Measurements from ENCODE around the gene SERPINI2.

Gene SERPINI2

DNA sequence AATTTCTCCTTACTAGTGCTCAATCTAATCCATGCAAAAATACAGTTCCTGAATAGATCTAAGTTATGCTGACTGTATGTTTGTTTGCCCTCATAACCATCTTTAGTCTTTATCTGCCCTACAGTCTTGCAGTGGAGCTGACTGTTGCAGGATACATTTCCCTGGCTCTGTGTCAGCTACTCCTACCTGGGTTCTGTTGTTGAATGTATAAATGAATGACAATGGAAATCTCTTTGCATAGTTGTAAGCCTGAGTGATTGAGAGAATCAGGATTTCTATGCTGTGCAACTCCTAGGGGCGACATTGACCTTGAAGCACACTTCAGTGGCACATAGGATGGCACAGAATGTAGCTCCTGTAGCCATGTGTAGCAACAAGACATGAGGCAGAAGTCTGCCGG, 77.8 kb downstream of the SERPINI2 start:
- DNase-seq (ENCODE audit: low read depth), result no peak
- H3K4me3 ChIP-seq (ENCODE audit: control insufficient read depth, low read depth, low read length), result no peak overlapping the region
- TF ChIP-seq, protein P1, sequence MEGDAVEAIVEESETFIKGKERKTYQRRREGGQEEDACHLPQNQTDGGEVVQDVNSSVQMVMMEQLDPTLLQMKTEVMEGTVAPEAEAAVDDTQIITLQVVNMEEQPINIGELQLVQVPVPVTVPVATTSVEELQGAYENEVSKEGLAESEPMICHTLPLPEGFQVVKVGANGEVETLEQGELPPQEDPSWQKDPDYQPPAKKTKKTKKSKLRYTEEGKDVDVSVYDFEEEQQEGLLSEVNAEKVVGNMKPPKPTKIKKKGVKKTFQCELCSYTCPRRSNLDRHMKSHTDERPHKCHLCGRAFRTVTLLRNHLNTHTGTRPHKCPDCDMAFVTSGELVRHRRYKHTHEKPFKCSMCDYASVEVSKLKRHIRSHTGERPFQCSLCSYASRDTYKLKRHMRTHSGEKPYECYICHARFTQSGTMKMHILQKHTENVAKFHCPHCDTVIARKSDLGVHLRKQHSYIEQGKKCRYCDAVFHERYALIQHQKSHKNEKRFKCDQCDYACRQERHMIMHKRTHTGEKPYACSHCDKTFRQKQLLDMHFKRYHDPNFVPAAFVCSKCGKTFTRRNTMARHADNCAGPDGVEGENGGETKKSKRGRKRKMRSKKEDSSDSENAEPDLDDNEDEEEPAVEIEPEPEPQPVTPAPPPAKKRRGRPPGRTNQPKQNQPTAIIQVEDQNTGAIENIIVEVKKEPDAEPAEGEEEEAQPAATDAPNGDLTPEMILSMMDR (IDR thresholded peaks at IDR 0.05; ENCODE audit: control insufficient read depth, insufficient read depth, low read depth, low read length, missing control alignments), result no peak

DNA sequence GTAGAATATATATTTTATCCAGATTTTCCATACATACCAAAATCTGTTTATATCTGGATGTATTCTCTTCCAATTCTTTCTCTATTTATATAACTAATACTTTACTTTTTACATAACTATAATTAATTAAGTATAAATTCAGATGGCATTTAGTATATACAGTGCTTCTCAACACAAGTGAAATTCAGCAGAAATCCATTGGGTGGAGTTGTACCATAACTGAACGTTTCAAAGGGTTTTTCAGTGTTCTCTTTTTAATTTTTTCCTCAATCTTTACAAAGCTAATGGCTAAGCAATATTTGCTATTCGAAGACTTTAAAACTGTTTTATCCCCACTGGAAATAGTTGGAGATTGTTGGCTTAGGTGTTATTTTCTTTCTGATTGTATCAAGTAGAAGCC, 79.8 kb downstream of the SERPINI2 start:
- TF ChIP-seq, protein P1 (IDR thresholded peaks at IDR 0.05; ENCODE audit: control insufficient read depth, insufficient read depth, low read depth, low read length, missing control alignments), result no peak
- H3K4me3 ChIP-seq (ENCODE audit: control insufficient read depth, low read depth, low read length), result no peak overlapping the region
- no peak for DNase-seq (ENCODE audit: low read depth)

All from AG09309 (cell line).